Measurements from ENCODE around the gene SLC7A1.

DNA sequence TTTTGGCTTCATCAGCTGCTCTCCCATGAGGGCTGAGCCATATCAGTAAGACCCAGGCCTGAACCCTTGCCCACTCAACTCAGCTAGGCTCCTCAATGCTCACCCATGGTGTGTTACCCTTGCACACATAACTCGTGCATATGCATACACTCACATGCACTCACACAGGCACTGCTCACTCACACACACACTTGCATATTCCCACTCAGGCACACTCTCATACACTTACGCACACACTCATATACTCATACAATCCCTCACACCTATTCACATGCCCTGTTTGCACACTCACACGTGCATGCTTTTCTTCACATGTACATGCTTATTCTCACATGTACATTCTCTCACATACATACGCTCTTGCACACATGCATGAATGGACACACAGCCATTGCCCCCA is 93.8 kb downstream of the SLC7A1 start:
- TF ChIP-seq, protein P1, sequence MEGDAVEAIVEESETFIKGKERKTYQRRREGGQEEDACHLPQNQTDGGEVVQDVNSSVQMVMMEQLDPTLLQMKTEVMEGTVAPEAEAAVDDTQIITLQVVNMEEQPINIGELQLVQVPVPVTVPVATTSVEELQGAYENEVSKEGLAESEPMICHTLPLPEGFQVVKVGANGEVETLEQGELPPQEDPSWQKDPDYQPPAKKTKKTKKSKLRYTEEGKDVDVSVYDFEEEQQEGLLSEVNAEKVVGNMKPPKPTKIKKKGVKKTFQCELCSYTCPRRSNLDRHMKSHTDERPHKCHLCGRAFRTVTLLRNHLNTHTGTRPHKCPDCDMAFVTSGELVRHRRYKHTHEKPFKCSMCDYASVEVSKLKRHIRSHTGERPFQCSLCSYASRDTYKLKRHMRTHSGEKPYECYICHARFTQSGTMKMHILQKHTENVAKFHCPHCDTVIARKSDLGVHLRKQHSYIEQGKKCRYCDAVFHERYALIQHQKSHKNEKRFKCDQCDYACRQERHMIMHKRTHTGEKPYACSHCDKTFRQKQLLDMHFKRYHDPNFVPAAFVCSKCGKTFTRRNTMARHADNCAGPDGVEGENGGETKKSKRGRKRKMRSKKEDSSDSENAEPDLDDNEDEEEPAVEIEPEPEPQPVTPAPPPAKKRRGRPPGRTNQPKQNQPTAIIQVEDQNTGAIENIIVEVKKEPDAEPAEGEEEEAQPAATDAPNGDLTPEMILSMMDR (IDR thresholded peaks at IDR 0.05; ENCODE audit: poor library complexity) = no peak
- no peak for TF ChIP-seq EZH2 (IDR thresholded peaks at IDR 0.05; ENCODE audit: borderline replicate concordance)

All from hepatocyte (in vitro differentiated cells).